Measurements from ENCODE around the gene TTC7B. TPM values are rescaled to one million over a fixed set of nuclear protein-coding genes. Genes with fewer than 3 reads are reported as not detected.

Gene TTC7B
- total and polyA plus RNA-seq, 2 of the 8 experiments (the other 6 are each of a cell fraction or from before 2014, with no cell fraction given): 23.7 to 34.0 TPM

- TF ChIP-seq, protein P1, sequence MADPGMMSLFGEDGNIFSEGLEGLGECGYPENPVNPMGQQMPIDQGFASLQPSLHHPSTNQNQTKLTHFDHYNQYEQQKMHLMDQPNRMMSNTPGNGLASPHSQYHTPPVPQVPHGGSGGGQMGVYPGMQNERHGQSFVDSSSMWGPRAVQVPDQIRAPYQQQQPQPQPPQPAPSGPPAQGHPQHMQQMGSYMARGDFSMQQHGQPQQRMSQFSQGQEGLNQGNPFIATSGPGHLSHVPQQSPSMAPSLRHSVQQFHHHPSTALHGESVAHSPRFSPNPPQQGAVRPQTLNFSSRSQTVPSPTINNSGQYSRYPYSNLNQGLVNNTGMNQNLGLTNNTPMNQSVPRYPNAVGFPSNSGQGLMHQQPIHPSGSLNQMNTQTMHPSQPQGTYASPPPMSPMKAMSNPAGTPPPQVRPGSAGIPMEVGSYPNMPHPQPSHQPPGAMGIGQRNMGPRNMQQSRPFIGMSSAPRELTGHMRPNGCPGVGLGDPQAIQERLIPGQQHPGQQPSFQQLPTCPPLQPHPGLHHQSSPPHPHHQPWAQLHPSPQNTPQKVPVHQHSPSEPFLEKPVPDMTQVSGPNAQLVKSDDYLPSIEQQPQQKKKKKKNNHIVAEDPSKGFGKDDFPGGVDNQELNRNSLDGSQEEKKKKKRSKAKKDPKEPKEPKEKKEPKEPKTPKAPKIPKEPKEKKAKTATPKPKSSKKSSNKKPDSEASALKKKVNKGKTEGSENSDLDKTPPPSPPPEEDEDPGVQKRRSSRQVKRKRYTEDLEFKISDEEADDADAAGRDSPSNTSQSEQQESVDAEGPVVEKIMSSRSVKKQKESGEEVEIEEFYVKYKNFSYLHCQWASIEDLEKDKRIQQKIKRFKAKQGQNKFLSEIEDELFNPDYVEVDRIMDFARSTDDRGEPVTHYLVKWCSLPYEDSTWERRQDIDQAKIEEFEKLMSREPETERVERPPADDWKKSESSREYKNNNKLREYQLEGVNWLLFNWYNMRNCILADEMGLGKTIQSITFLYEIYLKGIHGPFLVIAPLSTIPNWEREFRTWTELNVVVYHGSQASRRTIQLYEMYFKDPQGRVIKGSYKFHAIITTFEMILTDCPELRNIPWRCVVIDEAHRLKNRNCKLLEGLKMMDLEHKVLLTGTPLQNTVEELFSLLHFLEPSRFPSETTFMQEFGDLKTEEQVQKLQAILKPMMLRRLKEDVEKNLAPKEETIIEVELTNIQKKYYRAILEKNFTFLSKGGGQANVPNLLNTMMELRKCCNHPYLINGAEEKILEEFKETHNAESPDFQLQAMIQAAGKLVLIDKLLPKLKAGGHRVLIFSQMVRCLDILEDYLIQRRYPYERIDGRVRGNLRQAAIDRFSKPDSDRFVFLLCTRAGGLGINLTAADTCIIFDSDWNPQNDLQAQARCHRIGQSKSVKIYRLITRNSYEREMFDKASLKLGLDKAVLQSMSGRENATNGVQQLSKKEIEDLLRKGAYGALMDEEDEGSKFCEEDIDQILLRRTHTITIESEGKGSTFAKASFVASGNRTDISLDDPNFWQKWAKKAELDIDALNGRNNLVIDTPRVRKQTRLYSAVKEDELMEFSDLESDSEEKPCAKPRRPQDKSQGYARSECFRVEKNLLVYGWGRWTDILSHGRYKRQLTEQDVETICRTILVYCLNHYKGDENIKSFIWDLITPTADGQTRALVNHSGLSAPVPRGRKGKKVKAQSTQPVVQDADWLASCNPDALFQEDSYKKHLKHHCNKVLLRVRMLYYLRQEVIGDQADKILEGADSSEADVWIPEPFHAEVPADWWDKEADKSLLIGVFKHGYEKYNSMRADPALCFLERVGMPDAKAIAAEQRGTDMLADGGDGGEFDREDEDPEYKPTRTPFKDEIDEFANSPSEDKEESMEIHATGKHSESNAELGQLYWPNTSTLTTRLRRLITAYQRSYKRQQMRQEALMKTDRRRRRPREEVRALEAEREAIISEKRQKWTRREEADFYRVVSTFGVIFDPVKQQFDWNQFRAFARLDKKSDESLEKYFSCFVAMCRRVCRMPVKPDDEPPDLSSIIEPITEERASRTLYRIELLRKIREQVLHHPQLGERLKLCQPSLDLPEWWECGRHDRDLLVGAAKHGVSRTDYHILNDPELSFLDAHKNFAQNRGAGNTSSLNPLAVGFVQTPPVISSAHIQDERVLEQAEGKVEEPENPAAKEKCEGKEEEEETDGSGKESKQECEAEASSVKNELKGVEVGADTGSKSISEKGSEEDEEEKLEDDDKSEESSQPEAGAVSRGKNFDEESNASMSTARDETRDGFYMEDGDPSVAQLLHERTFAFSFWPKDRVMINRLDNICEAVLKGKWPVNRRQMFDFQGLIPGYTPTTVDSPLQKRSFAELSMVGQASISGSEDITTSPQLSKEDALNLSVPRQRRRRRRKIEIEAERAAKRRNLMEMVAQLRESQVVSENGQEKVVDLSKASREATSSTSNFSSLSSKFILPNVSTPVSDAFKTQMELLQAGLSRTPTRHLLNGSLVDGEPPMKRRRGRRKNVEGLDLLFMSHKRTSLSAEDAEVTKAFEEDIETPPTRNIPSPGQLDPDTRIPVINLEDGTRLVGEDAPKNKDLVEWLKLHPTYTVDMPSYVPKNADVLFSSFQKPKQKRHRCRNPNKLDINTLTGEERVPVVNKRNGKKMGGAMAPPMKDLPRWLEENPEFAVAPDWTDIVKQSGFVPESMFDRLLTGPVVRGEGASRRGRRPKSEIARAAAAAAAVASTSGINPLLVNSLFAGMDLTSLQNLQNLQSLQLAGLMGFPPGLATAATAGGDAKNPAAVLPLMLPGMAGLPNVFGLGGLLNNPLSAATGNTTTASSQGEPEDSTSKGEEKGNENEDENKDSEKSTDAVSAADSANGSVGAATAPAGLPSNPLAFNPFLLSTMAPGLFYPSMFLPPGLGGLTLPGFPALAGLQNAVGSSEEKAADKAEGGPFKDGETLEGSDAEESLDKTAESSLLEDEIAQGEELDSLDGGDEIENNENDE (IDR thresholded peaks at IDR 0.05; ENCODE audit: insufficient replicate concordance, low read length): no peak
- TF ChIP-seq KDM1A (IDR thresholded peaks at IDR 0.05; ENCODE audit: borderline replicate concordance, low read length): no peak
- TF ChIP-seq, protein P2, sequence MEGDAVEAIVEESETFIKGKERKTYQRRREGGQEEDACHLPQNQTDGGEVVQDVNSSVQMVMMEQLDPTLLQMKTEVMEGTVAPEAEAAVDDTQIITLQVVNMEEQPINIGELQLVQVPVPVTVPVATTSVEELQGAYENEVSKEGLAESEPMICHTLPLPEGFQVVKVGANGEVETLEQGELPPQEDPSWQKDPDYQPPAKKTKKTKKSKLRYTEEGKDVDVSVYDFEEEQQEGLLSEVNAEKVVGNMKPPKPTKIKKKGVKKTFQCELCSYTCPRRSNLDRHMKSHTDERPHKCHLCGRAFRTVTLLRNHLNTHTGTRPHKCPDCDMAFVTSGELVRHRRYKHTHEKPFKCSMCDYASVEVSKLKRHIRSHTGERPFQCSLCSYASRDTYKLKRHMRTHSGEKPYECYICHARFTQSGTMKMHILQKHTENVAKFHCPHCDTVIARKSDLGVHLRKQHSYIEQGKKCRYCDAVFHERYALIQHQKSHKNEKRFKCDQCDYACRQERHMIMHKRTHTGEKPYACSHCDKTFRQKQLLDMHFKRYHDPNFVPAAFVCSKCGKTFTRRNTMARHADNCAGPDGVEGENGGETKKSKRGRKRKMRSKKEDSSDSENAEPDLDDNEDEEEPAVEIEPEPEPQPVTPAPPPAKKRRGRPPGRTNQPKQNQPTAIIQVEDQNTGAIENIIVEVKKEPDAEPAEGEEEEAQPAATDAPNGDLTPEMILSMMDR (IDR thresholded peaks at IDR 0.05; ENCODE audit: control extremely low read depth in 1 of 3, insufficient read depth in 1 of 3, low read depth in 1 of 3, low read length in 3 of 3): no peak
- no peak for TF ChIP-seq SAP30 (IDR thresholded peaks at IDR 0.05; ENCODE audit: insufficient read depth, insufficient replicate concordance, low read length)
- TF ChIP-seq SRF (IDR thresholded peaks at IDR 0.05; ENCODE audit: low read depth, low read length): no peak
- TF ChIP-seq POU5F1 (IDR thresholded peaks at IDR 0.05; ENCODE audit: low read depth, low read length): no peak
- TF ChIP-seq CBX8 (IDR thresholded peaks at IDR 0.05; ENCODE audit: borderline replicate concordance, low read depth, low read length): no peak
- TF ChIP-seq TBP (IDR thresholded peaks at IDR 0.05; ENCODE audit: low read depth, low read length): no peak
Observed at GRCh38 chr14:90511252-90511651, 305.0 kb downstream of the TTC7B start (continued).
